ENCODE data around the gene CNPY1. TPM values are rescaled to one million over a fixed set of nuclear protein-coding genes. Genes with fewer than 3 reads are reported as not detected.

CNPY1 gene
- total and polyA plus RNA-seq, 2 experiments from 2014 or later, result 0.15 TPM; not detected in 1

GRCh38 chr7:155531681-155532080, 14.7 kb downstream of the CNPY1 start:
- TF ChIP-seq, protein P1, sequence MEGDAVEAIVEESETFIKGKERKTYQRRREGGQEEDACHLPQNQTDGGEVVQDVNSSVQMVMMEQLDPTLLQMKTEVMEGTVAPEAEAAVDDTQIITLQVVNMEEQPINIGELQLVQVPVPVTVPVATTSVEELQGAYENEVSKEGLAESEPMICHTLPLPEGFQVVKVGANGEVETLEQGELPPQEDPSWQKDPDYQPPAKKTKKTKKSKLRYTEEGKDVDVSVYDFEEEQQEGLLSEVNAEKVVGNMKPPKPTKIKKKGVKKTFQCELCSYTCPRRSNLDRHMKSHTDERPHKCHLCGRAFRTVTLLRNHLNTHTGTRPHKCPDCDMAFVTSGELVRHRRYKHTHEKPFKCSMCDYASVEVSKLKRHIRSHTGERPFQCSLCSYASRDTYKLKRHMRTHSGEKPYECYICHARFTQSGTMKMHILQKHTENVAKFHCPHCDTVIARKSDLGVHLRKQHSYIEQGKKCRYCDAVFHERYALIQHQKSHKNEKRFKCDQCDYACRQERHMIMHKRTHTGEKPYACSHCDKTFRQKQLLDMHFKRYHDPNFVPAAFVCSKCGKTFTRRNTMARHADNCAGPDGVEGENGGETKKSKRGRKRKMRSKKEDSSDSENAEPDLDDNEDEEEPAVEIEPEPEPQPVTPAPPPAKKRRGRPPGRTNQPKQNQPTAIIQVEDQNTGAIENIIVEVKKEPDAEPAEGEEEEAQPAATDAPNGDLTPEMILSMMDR (IDR thresholded peaks at IDR 0.05; ENCODE audit: low read depth, low read length), result no peak
- H3K36me3 ChIP-seq, result no peaks in the 10 kb centered on the region
- H3K27ac ChIP-seq, result no peak overlapping the region
- no peaks in the 10 kb centered on the region for H3K9me3 ChIP-seq (ENCODE audit: low read depth)
- no peak for DNase-seq (ENCODE audit: low read depth in 1 of 2, low spot score in 1 of 2)
- H3K4me3 ChIP-seq, result no peak overlapping the region
- H3K4me1 ChIP-seq (ENCODE audit: low read depth), result peaks cover 6% of the 10 kb centered on the region
- peaks cover 98% of the 10 kb centered on the region for H3K27me3 ChIP-seq

DNA sequence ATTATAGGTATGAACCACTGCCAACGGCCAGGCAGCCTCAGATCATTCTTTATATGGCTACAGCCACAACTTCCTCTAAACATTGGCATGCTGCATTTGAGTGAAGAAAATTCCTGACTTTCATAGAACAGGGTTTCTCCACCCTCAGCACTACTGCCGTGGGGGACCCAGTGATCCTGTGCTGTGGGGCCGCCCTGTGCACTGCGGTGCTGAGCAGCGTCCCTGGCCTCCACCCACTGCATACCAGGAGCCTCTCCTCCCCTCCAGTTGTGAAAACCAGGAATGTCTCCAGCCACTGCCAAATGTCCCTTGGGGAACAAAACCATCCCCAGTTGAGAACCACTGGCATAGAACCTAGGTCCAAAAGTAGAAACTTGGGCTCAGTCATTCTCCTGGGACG, 15.8 kb downstream of the CNPY1 start:
- Histone ChIP-seq H3K36me3 (no peaks in the 10 kb centered on the region), H3K9me3 (ENCODE audit: low read depth) (no peaks in the 10 kb centered on the region), H3K4me3 (no peak overlapping the region), H3K4me1 (ENCODE audit: low read depth) (peaks cover 6% of the 10 kb centered on the region), H3K27me3 (peaks cover 98% of the 10 kb centered on the region), H3K27ac (no peak overlapping the region)
- no peak for DNase-seq (ENCODE audit: low read depth in 1 of 2, low spot score in 1 of 2)
- TF ChIP-seq, protein P1 (IDR thresholded peaks at IDR 0.05; ENCODE audit: low read depth, low read length), result no peak

DNA sequence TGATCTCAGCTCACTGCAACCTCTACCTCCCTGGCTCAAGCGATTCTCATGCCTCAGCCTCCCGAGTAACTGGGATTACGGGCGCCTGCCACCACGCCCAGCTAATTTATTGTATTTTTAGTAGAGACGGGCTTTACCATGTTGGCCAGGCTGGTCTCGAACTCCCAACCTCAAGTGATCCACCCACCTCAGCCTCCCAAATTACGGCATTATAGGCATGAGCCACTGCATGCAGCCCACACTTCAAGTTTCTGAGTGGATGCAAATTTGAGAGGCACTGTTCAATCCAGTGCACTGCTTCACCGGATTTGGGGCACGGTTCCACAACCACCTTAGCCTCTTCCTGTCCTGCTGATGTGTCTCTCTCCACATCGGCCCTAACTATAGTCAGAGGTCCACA, 16.5 kb downstream of the CNPY1 start:
- H3K27ac ChIP-seq, result no peak overlapping the region
- H3K4me3 ChIP-seq, result no peak overlapping the region
- H3K36me3 ChIP-seq, result no peaks in the 10 kb centered on the region
- H3K9me3 ChIP-seq (ENCODE audit: low read depth), result no peaks in the 10 kb centered on the region
- no peak for DNase-seq (ENCODE audit: low read depth in 1 of 2, low spot score in 1 of 2)
- H3K27me3 ChIP-seq, result peaks cover 98% of the 10 kb centered on the region
- peaks cover 6% of the 10 kb centered on the region for H3K4me1 ChIP-seq (ENCODE audit: low read depth)
- TF ChIP-seq, protein P1 (IDR thresholded peaks at IDR 0.05; ENCODE audit: low read depth, low read length), result no peak

DNA sequence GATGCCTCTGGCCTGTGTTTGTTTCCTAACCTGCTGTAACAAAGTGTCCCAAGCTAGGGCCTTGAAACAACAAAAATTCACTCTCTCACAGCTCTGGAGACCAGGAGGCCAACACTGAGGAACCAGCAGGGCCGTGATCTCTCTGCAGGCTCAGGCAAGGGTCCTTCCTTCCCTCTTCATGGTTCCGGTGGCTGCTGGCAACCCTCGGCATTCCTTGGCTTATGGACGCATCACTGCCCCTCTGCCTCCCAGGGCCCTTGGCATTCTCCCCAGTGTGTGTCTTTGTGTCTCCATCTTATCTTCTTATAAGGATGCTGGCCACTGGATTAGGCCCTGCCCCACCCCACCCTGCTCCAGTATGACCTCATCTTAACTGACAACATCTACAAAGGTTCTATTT, 17.0 kb downstream of the CNPY1 start:
- peaks cover 98% of the 10 kb centered on the region for H3K27me3 ChIP-seq
- DNase-seq (ENCODE audit: low read depth in 1 of 2, low spot score in 1 of 2), result no peak
- no peak overlapping the region for H3K27ac ChIP-seq
- TF ChIP-seq, protein P1 (IDR thresholded peaks at IDR 0.05; ENCODE audit: low read depth, low read length), result no peak
- no peaks in the 10 kb centered on the region for H3K36me3 ChIP-seq
- no peak overlapping the region for H3K4me3 ChIP-seq
- no peaks in the 10 kb centered on the region for H3K9me3 ChIP-seq (ENCODE audit: low read depth)
- peaks cover 6% of the 10 kb centered on the region for H3K4me1 ChIP-seq (ENCODE audit: low read depth)

DNA sequence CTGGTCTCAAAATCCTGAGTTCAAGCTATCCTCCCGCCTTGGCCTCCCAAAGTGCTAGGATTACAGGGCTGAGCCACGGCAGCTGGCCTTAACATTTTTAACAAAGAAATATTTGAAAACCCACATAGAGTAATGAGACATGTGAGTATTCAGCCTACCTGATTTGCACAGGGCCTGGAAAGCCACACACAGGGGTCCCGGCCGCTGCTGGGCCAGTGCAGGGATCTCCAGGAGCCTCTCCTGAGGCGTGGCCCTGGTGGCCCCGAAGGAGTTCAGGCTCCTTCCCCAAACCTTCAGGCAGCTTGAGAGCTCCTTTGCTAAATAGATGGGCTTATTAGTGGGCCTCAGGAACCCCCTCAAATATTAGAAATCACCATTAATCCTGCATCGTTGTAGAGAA, 18.7 kb downstream of the CNPY1 start:
- DNase-seq (ENCODE audit: low read depth in 1 of 2, low spot score in 1 of 2), result no peak
- Histone ChIP-seq H3K9me3 (ENCODE audit: low read depth) (no peaks in the 10 kb centered on the region), H3K27ac (no peak overlapping the region), H3K27me3 (peaks cover 98% of the 10 kb centered on the region), H3K36me3 (no peaks in the 10 kb centered on the region), H3K4me3 (no peak overlapping the region), H3K4me1 (ENCODE audit: low read depth) (no peaks in the 10 kb centered on the region)
- TF ChIP-seq, protein P1 (IDR thresholded peaks at IDR 0.05; ENCODE audit: low read depth, low read length), result no peak

DNA sequence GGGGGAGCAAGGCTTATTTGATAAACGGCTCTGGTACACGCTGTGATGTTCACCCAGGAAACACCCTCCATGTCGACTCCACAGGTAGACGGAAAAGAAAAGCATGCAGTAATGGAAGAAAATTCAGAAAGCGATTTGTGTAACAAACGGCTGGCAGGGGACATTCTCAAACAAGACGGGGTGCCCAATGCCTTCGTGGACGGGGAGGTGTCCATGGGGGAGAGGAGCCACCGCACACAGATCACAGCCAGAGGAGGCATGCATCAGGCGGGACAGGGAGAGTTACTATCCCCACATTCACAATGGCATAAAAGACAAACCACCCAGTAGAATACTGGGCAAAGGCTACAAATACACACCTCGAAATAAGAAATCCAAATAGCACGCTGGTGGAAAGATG, 20.1 kb downstream of the CNPY1 start:
- no peak overlapping the region for H3K27ac ChIP-seq
- TF ChIP-seq, protein P1 (IDR thresholded peaks at IDR 0.05; ENCODE audit: low read depth, low read length), result no peak
- H3K4me1 ChIP-seq (ENCODE audit: low read depth), result no peaks in the 10 kb centered on the region
- no peaks in the 10 kb centered on the region for H3K9me3 ChIP-seq (ENCODE audit: low read depth)
- H3K27me3 ChIP-seq, result peaks cover 98% of the 10 kb centered on the region
- no peaks in the 10 kb centered on the region for H3K36me3 ChIP-seq
- no peak for DNase-seq (ENCODE audit: low read depth in 1 of 2, low spot score in 1 of 2)
- H3K4me3 ChIP-seq, result no peak overlapping the region

Measured in cardiac muscle cell (in vitro differentiated cells and primary cell).